ENCODE results near the gene MILR1.
"Not testable (repeated sequence)": the region's sequence is repeated elsewhere in the genome, so short reads cannot be mapped to it uniquely, and the experiment has no call there.

Gene MILR1

DNA sequence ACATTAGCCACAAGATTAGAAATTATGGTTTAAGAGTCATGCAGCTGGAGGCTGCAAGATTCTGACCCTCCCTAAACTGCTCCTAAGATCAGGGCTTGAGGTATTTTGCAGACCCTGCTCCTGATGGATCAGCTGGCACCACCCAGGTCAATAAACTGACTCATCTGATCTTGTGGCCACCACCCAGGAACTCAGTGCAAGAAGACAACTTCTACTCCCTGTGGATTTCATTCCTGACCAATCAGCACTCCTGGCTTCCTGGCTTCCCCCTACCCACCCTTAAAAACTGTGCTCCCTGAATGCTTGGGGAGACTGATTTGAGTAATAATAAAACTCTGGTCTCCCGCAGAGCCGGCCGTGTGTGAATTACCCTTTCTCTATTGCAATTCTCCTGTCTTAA, 25.0 kb upstream of the MILR1 start:
- TF ChIP-seq NFRKB (IDR thresholded peaks at IDR 0.05) (no peak), CTBP1 (IDR thresholded peaks at IDR 0.05; ENCODE audit: borderline replicate concordance) (no peak), HDGF (IDR thresholded peaks at IDR 0.05; ENCODE audit: borderline replicate concordance) (no peak), ELF4 (IDR thresholded peaks at IDR 0.05) (no peak), L3MBTL2 (conservative IDR thresholded peaks at IDR 0.05) (no peak)
- TF ChIP-seq, protein P1, sequence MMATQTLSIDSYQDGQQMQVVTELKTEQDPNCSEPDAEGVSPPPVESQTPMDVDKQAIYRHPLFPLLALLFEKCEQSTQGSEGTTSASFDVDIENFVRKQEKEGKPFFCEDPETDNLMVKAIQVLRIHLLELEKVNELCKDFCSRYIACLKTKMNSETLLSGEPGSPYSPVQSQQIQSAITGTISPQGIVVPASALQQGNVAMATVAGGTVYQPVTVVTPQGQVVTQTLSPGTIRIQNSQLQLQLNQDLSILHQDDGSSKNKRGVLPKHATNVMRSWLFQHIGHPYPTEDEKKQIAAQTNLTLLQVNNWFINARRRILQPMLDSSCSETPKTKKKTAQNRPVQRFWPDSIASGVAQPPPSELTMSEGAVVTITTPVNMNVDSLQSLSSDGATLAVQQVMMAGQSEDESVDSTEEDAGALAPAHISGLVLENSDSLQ (IDR thresholded peaks at IDR 0.05), result no peak
- CTCF ChIA-PET, result no interaction called here
- DNase-seq (ENCODE audit: extremely low spot score), result no peak
- POLR2A ChIA-PET, result no interaction called here

DNA sequence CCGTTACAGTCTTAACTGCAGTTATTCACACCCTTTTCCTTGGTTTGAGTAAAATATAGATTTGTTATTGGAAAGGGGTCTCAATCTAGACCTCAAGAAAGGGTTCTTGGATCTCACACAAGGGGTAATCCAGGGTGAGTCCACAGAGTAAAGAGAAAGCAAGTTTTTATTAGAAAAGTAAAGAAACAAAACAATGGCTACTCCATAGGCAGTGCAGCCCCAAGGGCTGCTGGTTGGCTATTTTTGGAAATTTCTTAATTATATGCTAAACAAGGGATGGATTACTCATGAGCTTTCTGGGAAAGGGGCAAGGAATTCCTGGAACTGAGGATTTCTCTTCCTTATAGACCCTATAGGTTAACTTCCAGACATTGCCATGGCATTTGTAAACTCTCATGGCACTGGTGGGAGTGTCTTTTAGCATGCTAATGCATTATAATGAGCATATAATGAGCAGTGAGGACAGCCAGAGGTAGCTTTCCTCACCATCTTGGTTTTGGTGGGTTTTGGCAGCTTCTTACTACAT, 24.5 kb upstream of the MILR1 start:
- ChIA-PET POLR2A (no interaction called here), CTCF (interaction anchor here (0.6 kb wide), 1 partner anchor 129 kb away, joined by 3 read pairs; no protein-coding TSS in a partner anchor)

DNA sequence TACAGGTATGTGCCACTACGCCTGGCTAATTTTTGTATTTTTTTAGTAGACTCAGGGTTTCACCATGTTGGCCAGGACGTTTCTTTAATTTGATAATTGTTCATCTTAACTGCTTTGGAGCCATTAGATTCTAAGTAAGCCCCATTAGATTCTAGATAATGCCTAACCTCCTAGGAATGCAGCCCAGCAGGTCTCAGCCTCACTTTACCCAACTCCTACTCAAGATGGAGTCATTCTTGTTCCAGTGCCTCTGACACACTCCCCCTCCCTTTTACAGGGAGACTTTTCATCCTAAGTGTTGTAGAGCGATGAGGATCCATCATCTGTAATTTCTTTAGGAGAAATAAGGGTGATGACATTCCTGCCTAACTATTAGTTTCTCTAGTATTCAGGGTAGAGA, 23.7 kb upstream of the MILR1 start:
- TF ChIP-seq FOXM1 (IDR thresholded peaks at IDR 0.05; ENCODE audit: borderline replicate concordance), result no peak
- no peak for TF ChIP-seq HDGF (IDR thresholded peaks at IDR 0.05; ENCODE audit: borderline replicate concordance)
- TF ChIP-seq, protein P1 (IDR thresholded peaks at IDR 0.05), result no peak
- no peak for TF ChIP-seq CTBP1 (IDR thresholded peaks at IDR 0.05; ENCODE audit: borderline replicate concordance)
- no peak for TF ChIP-seq NFRKB (IDR thresholded peaks at IDR 0.05)
- no peak for TF ChIP-seq ELF4 (IDR thresholded peaks at IDR 0.05)
- no peak for TF ChIP-seq ZNF384 (IDR thresholded peaks at IDR 0.05)
- TF ChIP-seq LEF1 (IDR thresholded peaks at IDR 0.05; ENCODE audit: borderline replicate concordance), result no peak
- no peak for TF ChIP-seq L3MBTL2 (conservative IDR thresholded peaks at IDR 0.05)
- POLR2A ChIA-PET, result no interaction called here
- no peak for DNase-seq (ENCODE audit: extremely low spot score)
- CTCF ChIA-PET, result no interaction called here

More for the DNA sequence above, 24.5 kb upstream of the MILR1 start:
- no peak for DNase-seq (ENCODE audit: extremely low spot score)
- no peak for TF ChIP-seq FOXA1 (IDR thresholded peaks at IDR 0.05)
- TF ChIP-seq, protein P1 (IDR thresholded peaks at IDR 0.05), result no peak
- no peak for TF ChIP-seq TARDBP (IDR thresholded peaks at IDR 0.05)
- no peak for TF ChIP-seq FOXM1 (IDR thresholded peaks at IDR 0.05; ENCODE audit: borderline replicate concordance)
- no peak for TF ChIP-seq HDGF (IDR thresholded peaks at IDR 0.05; ENCODE audit: borderline replicate concordance)
- no peak for TF ChIP-seq SUZ12 (IDR thresholded peaks at IDR 0.05)
- no peak for TF ChIP-seq ZNF384 (IDR thresholded peaks at IDR 0.05)
- TF ChIP-seq SP1 (IDR thresholded peaks at IDR 0.05), result no peak
- no peak for TF ChIP-seq FOXK2 (IDR thresholded peaks at IDR 0.05)
- TF ChIP-seq BHLHE40 (IDR thresholded peaks at IDR 0.05; ENCODE audit: borderline replicate concordance), result no peak
- no peak for TF ChIP-seq ELF4 (IDR thresholded peaks at IDR 0.05)
- no peak for TF ChIP-seq L3MBTL2 (conservative IDR thresholded peaks at IDR 0.05)
- TF ChIP-seq ARNT (IDR thresholded peaks at IDR 0.05), result no peak
- TF ChIP-seq LEF1 (IDR thresholded peaks at IDR 0.05; ENCODE audit: borderline replicate concordance), result no peak
- no peak for TF ChIP-seq NFRKB (IDR thresholded peaks at IDR 0.05)
- TF ChIP-seq CTBP1 (IDR thresholded peaks at IDR 0.05; ENCODE audit: borderline replicate concordance), result no peak

DNA sequence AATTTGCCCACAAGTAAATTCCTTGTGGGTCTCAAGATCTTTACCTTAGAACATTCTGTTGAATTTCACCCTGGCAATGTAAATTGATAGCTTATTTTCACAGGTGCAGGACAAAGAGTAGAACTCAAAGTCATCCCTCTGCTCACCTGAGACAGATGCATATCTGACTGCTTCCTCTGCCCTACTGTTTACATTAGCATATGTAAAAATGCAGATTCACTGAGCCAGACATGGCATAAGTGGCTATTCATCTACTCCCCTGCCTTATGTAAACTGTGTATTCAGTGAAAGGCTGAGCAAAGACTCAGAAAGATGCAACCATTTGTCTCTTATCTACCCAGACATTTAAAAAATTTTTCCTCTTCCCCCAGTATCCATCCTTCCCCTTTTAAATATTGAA, 22.3 kb upstream of the MILR1 start:
- DNase-seq (ENCODE audit: extremely low spot score), result no peak
- POLR2A ChIA-PET, result no interaction called here
- CTCF ChIA-PET, result no interaction called here
- TF ChIP-seq SP1 (IDR thresholded peaks at IDR 0.05), result no peak
- no peak for TF ChIP-seq BHLHE40 (IDR thresholded peaks at IDR 0.05; ENCODE audit: borderline replicate concordance)
- TF ChIP-seq NFRKB (IDR thresholded peaks at IDR 0.05), result no peak
- TF ChIP-seq HDGF (IDR thresholded peaks at IDR 0.05; ENCODE audit: borderline replicate concordance), result no peak
- no peak for TF ChIP-seq CTBP1 (IDR thresholded peaks at IDR 0.05; ENCODE audit: borderline replicate concordance)
- TF ChIP-seq ELF4 (IDR thresholded peaks at IDR 0.05), result no peak
- no peak for TF ChIP-seq FOXA1 (IDR thresholded peaks at IDR 0.05)
- TF ChIP-seq ARNT (IDR thresholded peaks at IDR 0.05), result no peak
- TF ChIP-seq LEF1 (IDR thresholded peaks at IDR 0.05; ENCODE audit: borderline replicate concordance), result no peak
- TF ChIP-seq FOXK2 (IDR thresholded peaks at IDR 0.05), result no peak
- TF ChIP-seq SUZ12 (IDR thresholded peaks at IDR 0.05), result no peak
- TF ChIP-seq ZNF384 (IDR thresholded peaks at IDR 0.05), result no peak
- no peak for TF ChIP-seq TARDBP (IDR thresholded peaks at IDR 0.05)
- TF ChIP-seq, protein P1 (IDR thresholded peaks at IDR 0.05), result no peak
- no peak for TF ChIP-seq FOXM1 (IDR thresholded peaks at IDR 0.05; ENCODE audit: borderline replicate concordance)

DNA sequence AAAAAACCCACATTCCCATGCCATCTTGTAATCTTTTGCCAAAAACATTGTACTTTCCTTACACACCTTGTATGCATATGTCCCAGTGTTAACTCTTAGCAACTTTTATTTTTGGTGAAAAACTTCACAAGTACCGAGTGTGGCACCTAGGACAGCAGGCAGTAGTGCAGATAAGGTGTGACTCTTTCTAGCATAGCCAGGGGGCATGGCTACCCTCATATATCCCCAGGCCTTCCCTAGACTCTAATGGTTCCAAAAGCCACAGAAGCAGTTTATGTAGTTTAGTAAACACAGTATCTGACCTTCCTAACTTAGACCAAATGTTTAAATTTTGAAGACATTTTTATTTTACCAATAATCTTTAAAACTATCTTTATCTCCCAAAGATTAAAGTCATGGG, 20.5 kb upstream of the MILR1 start:
- no peak for TF ChIP-seq CTBP1 (IDR thresholded peaks at IDR 0.05; ENCODE audit: borderline replicate concordance)
- TF ChIP-seq SP1 (IDR thresholded peaks at IDR 0.05), result no peak
- no peak for TF ChIP-seq LEF1 (IDR thresholded peaks at IDR 0.05; ENCODE audit: borderline replicate concordance)
- CTCF ChIA-PET, result interaction anchor here (1.0 kb wide), 1 partner anchor 308 kb away, joined by 9 read pairs; no protein-coding TSS in a partner anchor
- POLR2A ChIA-PET, result interaction anchor here (1.9 kb wide), 1 partner anchor 68 kb away, joined by 6 read pairs; the partner anchor contains the start of gene POLG2
- no peak for DNase-seq (ENCODE audit: extremely low spot score)

DNA sequence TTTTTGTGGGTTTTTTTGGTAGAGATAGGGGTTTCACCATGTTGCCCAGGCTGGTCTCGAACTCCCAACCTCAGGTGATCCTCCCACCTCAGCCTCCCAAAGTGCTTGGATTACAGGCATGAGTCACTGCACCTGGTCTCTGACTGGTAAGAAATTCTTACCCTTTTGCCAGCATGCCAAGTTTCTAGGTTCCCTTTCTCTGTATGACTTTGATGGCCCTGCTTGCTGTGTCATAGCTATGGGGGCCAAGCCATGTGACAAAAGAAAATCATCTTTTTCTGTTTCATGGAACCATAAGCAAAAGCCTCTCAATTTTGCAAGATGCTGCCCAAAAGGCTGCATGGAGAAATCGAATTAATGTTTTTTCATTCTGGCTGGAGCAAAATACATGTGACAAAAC, 18.9 kb upstream of the MILR1 start:
- not testable (repeated sequence) for DNase-seq (ENCODE audit: extremely low spot score)
- ChIA-PET CTCF (interaction anchor here (0.6 to 1.2 kb wide), 2 partner anchors 10 to 148 kb away, joined by 3 to 4 read pairs; no protein-coding TSS in a partner anchor), POLR2A (interaction anchor here (1.9 kb wide), 1 partner anchor 67 kb away, joined by 6 read pairs; the partner anchor contains the start of gene POLG2)

Measured in HEK293T (cell line).